Kidney (tissue), 14 donors: ENCODE measurements around the gene GAB3. TPM values are rescaled to one million over a fixed set of nuclear protein-coding genes. Genes with fewer than 3 reads are reported as not detected.

Experiments
- DNase-seq, 5 donors: peaks; one replicate each; pipeline ENCODE4 v3.0.0-alpha.2; 2013 to 2020
- FAIRE-seq: peaks from 2 replicates; lab custom pipeline; 2012; peaks lifted over from hg19 to GRCh38; lab: Jason Lieb, UNC
- H3K27ac ChIP-seq, 2 donors: one replicate each; pipeline ENCODE4 v1.7.0; 2013; ENCODE audit warnings: low read depth in 2 of 2, low read length in 2 of 2, inconsistent platforms in 1 of 2
- H3K27me3 ChIP-seq: one replicate; pipeline ENCODE4 v1.7.1; 2013; ENCODE audit warnings: low read length, inconsistent platforms; ENCODE audit not compliant: control insufficient read depth, insufficient read depth
- H3K36me3 ChIP-seq, 3 donors: one replicate each; pipeline versions ENCODE4 v1.7.0 to v1.7.1; 2013; ENCODE audit warnings: low read length in 3 of 3, control low read depth in 1 of 3, inconsistent platforms in 1 of 3; ENCODE audit not compliant: insufficient read depth in 3 of 3, control insufficient read depth in 2 of 3
- H3K4me1 ChIP-seq, 3 donors: one replicate each; pipeline versions ENCODE4 v1.7.0 to v1.7.1; 2013; ENCODE audit warnings: low read length in 3 of 3, inconsistent platforms in 1 of 3, low read depth in 1 of 3; ENCODE audit not compliant: control insufficient read depth in 2 of 3, insufficient read depth in 2 of 3
- H3K4me3 ChIP-seq, 3 donors: one replicate each; pipeline versions ENCODE4 v1.7.0 to v1.8.1; 2013; ENCODE audit warnings: low read length in 3 of 3, control low read depth in 1 of 3, inconsistent platforms in 1 of 3
- H3K9ac ChIP-seq, 3 donors: one replicate each; pipeline versions ENCODE4 v1.7.0 to v1.7.1; 2013; ENCODE audit warnings: low read length in 3 of 3, control low read depth in 1 of 3, inconsistent platforms in 1 of 3
- H3K9me3 ChIP-seq, 3 donors: one replicate each; pipeline versions ENCODE4 v1.7.0 to v1.7.1; 2013; ENCODE audit warnings: low read length in 3 of 3, control low read depth in 1 of 3, inconsistent platforms in 1 of 3; ENCODE audit not compliant: control insufficient read depth in 2 of 3, insufficient read depth in 1 of 3
- CTCF ChIP-seq: IDR thresholded peaks from 3 replicates; pipeline ENCODE4 v1.5.1; 2012; ENCODE audit warnings: mild to moderate bottlenecking, moderate library complexity, borderline replicate concordance; ENCODE audit not compliant: insufficient read depth; ENCODE audit errors: extremely low read depth
- intact Hi-C: fragments of 100-400 bp; cut with DNase I; formaldehyde crosslinking; loops from one replicate; pipeline ENCODE4 v1.11.1; 2022
- polyA plus RNA-seq: library from polyadenylated mRNA; stranded (reverse); fragments of 350-450 nt; fragmentation: Illumina TruSeq; extraction: RNeasy Lipid Tissue Mini Kit (QIAGEN cat#74804); gene quantifications from one replicate; pipeline ENCODE4 v1.2.3, GENCODE V29; 2014; ENCODE audit warnings: low read depth, low replicate concordance; ENCODE audit not compliant: insufficient read depth
- total RNA-seq: library from RNA; stranded (reverse); fragmentation: NEBNext Ultra II Directional; extraction: Animal tissue kit (Norgen Biotek cat#: 25700); gene quantifications from one replicate; pipeline ENCODE4 v1.2.1, GENCODE V29; 2021
- donor health status: control.
- donor health status: control.
- donor health status: control.
- donor health status: control.
- donor health status: control.
- donor health status: DM: yes; HTN: yes; CAD: no.
- donor health status: Normal renal cell carcinoma (clear cell type).

GAB3 gene
- total and polyA plus RNA-seq, 2 donors from 2014 or later: 0.95 to 6.4 TPM

GRCh38 chrX:154731881-154732280, 19.0 kb downstream of the GAB3 start:
- FAIRE-seq (no peak), DNase-seq (no peak)
- H3K9me3 ChIP-seq: no peaks in the 10 kb centered on the region
- no peaks in the 10 kb centered on the region for H3K27me3 ChIP-seq
- H3K27ac ChIP-seq: no peak overlapping the region
- TF ChIP-seq CTCF: no peak
- H3K36me3 ChIP-seq: no peaks in the 10 kb centered on the region
- peaks cover 0 to 47% (median 28%) of the 10 kb centered on the region in 3 donors for H3K4me1 ChIP-seq
- no peak overlapping the region for H3K4me3 ChIP-seq
- intact Hi-C loops: no loop called here
- no peak overlapping the region for H3K9ac ChIP-seq

GRCh38 chrX:154731184-154731583, 19.7 kb downstream of the GAB3 start:
- H3K36me3 ChIP-seq: no peaks in the 10 kb centered on the region
- no peaks in the 10 kb centered on the region for H3K9me3 ChIP-seq
- H3K4me1 ChIP-seq: peaks cover 0 to 47% (median 28%) of the 10 kb centered on the region in 3 donors
- no peak overlapping the region for H3K27ac ChIP-seq
- H3K9ac ChIP-seq: no peak overlapping the region
- FAIRE-seq (no peak), DNase-seq (no peak)
- H3K27me3 ChIP-seq: no peaks in the 10 kb centered on the region
- H3K4me3 ChIP-seq: no peak overlapping the region
- intact Hi-C loops: no loop called here
- no peak for TF ChIP-seq CTCF

GRCh38 chrX:154730253-154730891, 20.5 kb downstream of the GAB3 start:
- intact Hi-C loops: no loop called here
- Histone ChIP-seq H3K9ac (no peak overlapping the region), H3K36me3 (no peaks in the 10 kb centered on the region), H3K4me3 (no peak overlapping the region), H3K4me1 (peaks cover 0 to 47% (median 22%) of the 10 kb centered on the region in 3 donors), H3K27me3 (no peaks in the 10 kb centered on the region), H3K27ac (peak overlapping the region; percentile 48 to 51), H3K9me3 (no peaks in the 10 kb centered on the region)
- no peak for TF ChIP-seq CTCF
- DNase-seq (peak in 4 of 5 donors; percentile 22 to 83 (median 67)), FAIRE-seq (no peak)
